IMR-90 (cell line): ENCODE data around the gene IGFBP5. TPM values are rescaled to one million over a fixed set of nuclear protein-coding genes. Genes with fewer than 3 reads are reported as not detected.

Experiments used
- ATAC-seq: fragments of 200-7000 bp; cut with Tn5 transposase; 2 replicates; pipeline ENCODE4 v1.9.1; 2020; ENCODE audit warnings: low read depth, mild to moderate bottlenecking, moderate library complexity
- BruUV-seq: library from RNA; stranded (reverse); fragments of 400-500 nt; replicated peaks from 2 replicates; lab custom pipeline; 2021; lab: Mats Ljungman, UMichigan
- CTCF ChIA-PET: fragments of 300-600 bp; formaldehyde crosslinking; extraction: SDS; loops from one replicate; lab custom pipeline; 2021; ENCODE audit warnings: antibody characterized with exemption; lab: Yijun Ruan, JAX
- POLR2A ChIA-PET: fragments of 300-600 bp; sonication (Branson Sonifier 250); formaldehyde crosslinking; loops from one replicate; lab custom pipeline; 2022; ENCODE audit warnings: antibody characterized with exemption; ENCODE audit not compliant: unreplicated experiment; lab: Charles Lee
- DNase-seq: peaks from one replicate; pipeline ENCODE4 v3.0.0; 2013
- H2AFZ ChIP-seq: replicated peaks from 2 replicates; pipeline ENCODE3; 2013; ENCODE audit warnings: low read length, mild to moderate bottlenecking; ENCODE audit not compliant: poor library complexity
- H2AK5ac ChIP-seq: 2 replicates; pipeline ENCODE4 v1.6.1; 2013; ENCODE audit warnings: low read depth, low read length, inconsistent platforms
- H2AK9ac ChIP-seq: replicated peaks from 2 replicates; pipeline ENCODE3; 2013; ENCODE audit warnings: mild to moderate bottlenecking, low read depth, low read length, moderate library complexity; ENCODE audit not compliant: poor library complexity
- H2BK120ac ChIP-seq: 2 replicates; pipeline ENCODE4 v1.6.1; 2013; ENCODE audit warnings: low read depth, low read length, inconsistent platforms
- H2BK15ac ChIP-seq: 3 replicates; pipeline ENCODE4 v1.6.1; 2013; ENCODE audit warnings: low read depth, low read length, inconsistent platforms
- H2BK20ac ChIP-seq: 2 replicates; pipeline ENCODE4 v1.6.1; 2013; ENCODE audit warnings: low read depth, mild to moderate bottlenecking, inconsistent platforms, low read length, moderate library complexity
- H2BK5ac ChIP-seq: 2 replicates; pipeline ENCODE4 v1.6.1; 2013; ENCODE audit warnings: mild to moderate bottlenecking, low read depth, low read length, inconsistent platforms; ENCODE audit not compliant: poor library complexity, severe bottlenecking
- H3K14ac ChIP-seq: replicated peaks from 2 replicates; pipeline ENCODE4 v1.6.1; 2013; ENCODE audit warnings: low read depth, low read length, inconsistent platforms
- H3K18ac ChIP-seq: 2 replicates; pipeline ENCODE4 v1.6.1; 2013; ENCODE audit warnings: low read depth, low read length, control low read depth
- H3K23ac ChIP-seq: 2 replicates; pipeline ENCODE4 v1.6.1; 2013; ENCODE audit warnings: low read depth, low read length, inconsistent platforms
- H3K27ac ChIP-seq: 2 replicates; pipeline ENCODE4 v1.5.1; 2013; ENCODE audit warnings: mild to moderate bottlenecking, control low read depth, low read length; ENCODE audit not compliant: insufficient read depth
- H3K27me3 ChIP-seq: 2 replicates; pipeline ENCODE4 v1.6.1; 2013; ENCODE audit warnings: low read length; ENCODE audit not compliant: control insufficient read depth, insufficient read depth
- H3K36me3 ChIP-seq: 2 replicates; pipeline ENCODE4 v1.6.1; 2013; ENCODE audit warnings: low read length, mixed read lengths; ENCODE audit not compliant: control insufficient read depth, insufficient read depth
- H3K4ac ChIP-seq: 2 replicates; pipeline ENCODE4 v1.6.1; 2013; ENCODE audit warnings: low read depth, low read length, inconsistent platforms
- H3K4me1 ChIP-seq: 2 replicates; pipeline ENCODE4 v1.6.1; 2013; ENCODE audit warnings: low read length, mixed read lengths; ENCODE audit not compliant: control insufficient read depth, insufficient read depth
- H3K4me2 ChIP-seq: 2 replicates; pipeline ENCODE4 v1.6.1; 2013; ENCODE audit warnings: low read depth, mild to moderate bottlenecking, control low read depth, low read length, moderate library complexity
- H3K4me3 ChIP-seq: 2 replicates; pipeline ENCODE4 v1.5.1; 2013; ENCODE audit warnings: low read depth, mild to moderate bottlenecking, control low read depth, low read length, moderate library complexity; ENCODE audit not compliant: insufficient read depth
- H3K56ac ChIP-seq: 2 replicates; pipeline ENCODE4 v1.6.1; 2013; ENCODE audit warnings: low read length, inconsistent platforms; ENCODE audit not compliant: insufficient read depth; ENCODE audit errors: extremely low read depth
- H3K79me1 ChIP-seq, 2 experiments: 2 replicates each; pipeline ENCODE4 v1.6.1; 2013; ENCODE audit warnings: low read length in 2 of 2, inconsistent platforms in 1 of 2, low read depth in 1 of 2
- H3K9ac ChIP-seq: 2 replicates; pipeline ENCODE4 v1.6.1; 2013; ENCODE audit warnings: low read depth, low read length, control low read depth
- H3K9me1 ChIP-seq: 2 replicates; pipeline ENCODE4 v1.6.1; 2013; ENCODE audit warnings: low read length, inconsistent platforms; ENCODE audit not compliant: insufficient read depth
- H3K9me3 ChIP-seq: 2 replicates; pipeline ENCODE4 v1.6.1; 2013; ENCODE audit warnings: low read length; ENCODE audit not compliant: control insufficient read depth, insufficient read depth
- H4K20me1 ChIP-seq: 2 replicates; pipeline ENCODE4 v1.6.1; 2013; ENCODE audit warnings: low read length, inconsistent platforms; ENCODE audit not compliant: insufficient read depth
- H4K5ac ChIP-seq: 2 replicates; pipeline ENCODE4 v1.6.1; 2013; ENCODE audit warnings: mild to moderate bottlenecking, low read depth, low read length, control low read depth
- H4K8ac ChIP-seq, 2 experiments: 2 replicates each; pipeline ENCODE4 v1.6.1; 2013; ENCODE audit warnings: low read depth in 2 of 2, low read length in 2 of 2, control low read depth in 1 of 2, inconsistent platforms in 1 of 2
- H4K91ac ChIP-seq: 2 replicates; pipeline ENCODE4 v1.6.1; 2013; ENCODE audit warnings: low read depth, low read length, inconsistent platforms; ENCODE audit not compliant: insufficient read depth
- CEBPB ChIP-seq: IDR thresholded peaks from 2 replicates; pipeline ENCODE4 v1.6.1; 2012; ENCODE audit warnings: low read depth, low read length, improper control_type of control experiment
- SMC3 ChIP-seq: fragments of 150-350 bp; IDR thresholded peaks from 2 replicates; pipeline ENCODE4 v1.6.1; 2016; ENCODE audit warnings: low read depth, mild to moderate bottlenecking, antibody characterized with exemption, low read length, moderate library complexity
- WGBS, 2 experiments: methylation state at CpG; one replicate each; pipeline versions ENCODE4 v1.1.5 to v1.1.7; 2013; ENCODE audit warnings: missing lambda C conversion rate in 2 of 2; ENCODE audit not compliant: insufficient read length in 1 of 2; ENCODE audit errors: extremely low coverage in 2 of 2; 5-methylcytosine and 5-hydroxymethylcytosine counted together
- dilution Hi-C: fragments of 300-500 bp; cut with HindIII; formaldehyde crosslinking; loops from one replicate; pipeline ENCODE4 v1.14.3; 2018; ENCODE audit warnings: low sequenced_read_pairs; ENCODE audit not compliant: unreplicated experiment
- in situ Hi-C: fragments of 300-500 bp; cut with MboI; formaldehyde crosslinking; loops from 3 replicates; pipeline ENCODE4 v1.14.3; 2019; ENCODE audit warnings: low sequenced_read_pairs, inconsistent platforms, mixed read lengths
- intact Hi-C: fragments of 100-400 bp; cut with micrococcal nuclease; formaldehyde crosslinking; loops from 2 replicates; pipeline ENCODE4 v1.10.0; 2022
- polyA plus RNA-seq, 3 experiments: library from polyadenylated mRNA; depleted of rRNA; stranded (reverse); fragments of >200 nt; gene quantifications; 2 replicates each; pipeline ENCODE4 v1.2.3, GENCODE V29; 2012; ENCODE audit warnings: low replicate concordance in 1 of 3
- total RNA-seq: library from RNA; depleted of rRNA; stranded (reverse); fragments of >200 nt; gene quantifications from 2 replicates; pipeline ENCODE4 v1.2.3, GENCODE V29; 2012

The IGFBP5 gene
- total and polyA plus RNA-seq, 2 of the 4 experiments (the other 2 are of a cell fraction), result 392 to 1,339 TPM

DNA sequence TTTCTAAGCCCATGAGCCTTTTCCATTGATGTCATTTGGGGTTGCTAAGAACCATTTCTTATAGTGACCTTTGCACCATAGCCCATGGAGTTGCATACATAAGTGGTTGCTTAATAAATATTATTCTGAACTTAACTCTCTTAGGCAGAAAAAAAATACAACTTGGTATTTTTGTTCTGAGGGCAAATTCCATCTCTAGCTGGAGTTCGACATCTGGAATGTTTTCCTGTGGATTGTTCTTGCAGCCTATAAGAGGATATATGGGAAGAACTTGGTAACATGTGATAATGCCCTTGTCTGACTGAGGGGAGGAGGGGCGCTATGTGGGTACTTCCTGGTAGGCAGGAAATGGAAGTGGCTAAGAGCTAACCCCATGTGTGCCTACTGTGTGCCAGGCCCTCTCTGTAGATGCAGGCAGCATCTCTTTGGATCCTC is 41.4 kb downstream of the IGFBP5 start:
- H3K9me1 ChIP-seq, result peaks cover 4% of the 10 kb centered on the region
- no peak overlapping the region for H2AK9ac ChIP-seq
- ATAC-seq (peak; percentile 70), DNase-seq (peak; percentile 81)
- H4K20me1 ChIP-seq, result no peaks in the 10 kb centered on the region
- H3K4ac ChIP-seq, result no peak overlapping the region
- peak overlapping the region; percentile 10; the same call in 1 of the 2 replicates for H2AK5ac ChIP-seq
- ChIA-PET POLR2A (no interaction called here), CTCF (no interaction called here)
- intact Hi-C loops (loop anchor here (1.0 to 5.0 kb wide), 2 partner anchors 67 to 119 kb away; no protein-coding TSS in a partner anchor), in situ Hi-C loops (no loop called here), dilution Hi-C loops (loop anchor here (25.0 kb wide), 1 partner anchor 142 kb away; no protein-coding TSS in a partner anchor)
- H4K8ac ChIP-seq, result 0 out of 4 replicates have a peak overlapping the region, but pooled peaks of 1 of the 2 experiments have one; percentile 4
- H2BK15ac ChIP-seq, result no peak overlapping the region
- peak overlapping the region; percentile 83; the same call in 1 of the 2 replicates for H3K27ac ChIP-seq
- WGBS, 2 experiments, result no CpG with 5 or more reads among the region's 2 CpGs
- peak; percentile 55 for TF ChIP-seq CEBPB
- TF ChIP-seq SMC3, result no peak
- no peak overlapping the region for H4K91ac ChIP-seq
- no peak overlapping the region for H3K4me2 ChIP-seq
- no peak overlapping the region for H3K14ac ChIP-seq
- H3K9ac ChIP-seq, result no peak overlapping the region; the same call in 1 of the 2 replicates
- no peak overlapping the region for H2BK5ac ChIP-seq
- H2BK120ac ChIP-seq, result 0 out of 2 replicates have a peak overlapping the region, but pooled peaks have one; percentile 1
- peak overlapping the region; percentile 60; the same call in 1 of the 2 replicates for H4K5ac ChIP-seq
- H3K36me3 ChIP-seq, result no peaks in the 10 kb centered on the region
- no peak overlapping the region for H3K56ac ChIP-seq
- H3K4me3 ChIP-seq, result no peak overlapping the region
- H3K27me3 ChIP-seq, result peaks cover 1% of the 10 kb centered on the region
- no peaks in the 10 kb centered on the region for H3K9me3 ChIP-seq
- no peaks in the 10 kb centered on the region for H3K79me1 ChIP-seq
- peaks cover 25% of the 10 kb centered on the region; the same call in 1 of the 2 replicates for H3K4me1 ChIP-seq
- no TSS peak for BruUV-seq
- no peak overlapping the region for H2BK20ac ChIP-seq
- H3K18ac ChIP-seq, result peak overlapping the region; percentile 77; the same call in 1 of the 2 replicates
- H3K23ac ChIP-seq, result no peak overlapping the region
- H2AFZ ChIP-seq, result peak overlapping the region; percentile 11
